Activated CD8-positive, alpha-beta T cell treated with anti-CD3 and anti-CD28 coated beads, Interleukin-2, amount 10 ng/mL, durations not matched to agents 7 days and 5 days (primary cell): ENCODE data around the gene STMN1. TPM values are rescaled to one million over a fixed set of nuclear protein-coding genes. Genes with fewer than 3 reads are reported as not detected.

Experiments
- ATAC-seq: fragments of 150-1000 bp; cut with Tn5 transposase; one replicate; pipeline ENCODE4 v1.10.0; 2021; ENCODE audit warnings: moderate library complexity
- CTCF ChIA-PET: fragments of 350-600 bp; sonication (Branson Sonifier 250); formaldehyde crosslinking; loops from one replicate; lab custom pipeline; 2021; ENCODE audit warnings: antibody characterized with exemption; lab: Charles Lee
- POLR2A ChIA-PET: fragments of 350-600 bp; sonication (Branson Sonifier 250); formaldehyde crosslinking; loops from one replicate; lab custom pipeline; 2021; ENCODE audit warnings: antibody characterized with exemption; lab: Charles Lee
- DNase-seq: peaks from one replicate; pipeline ENCODE4 v3.0.0-alpha.2; 2020
- H3K27ac Mint-ChIP-seq: one replicate; pipeline ENCODE4 v1.8.0; 2021; ENCODE audit warnings: mild to moderate bottlenecking, mixed read lengths
- H3K27me3 Mint-ChIP-seq: one replicate; pipeline ENCODE4 v1.8.0; 2021; ENCODE audit warnings: low read depth, mixed read lengths
- H3K36me3 Mint-ChIP-seq: one replicate; pipeline ENCODE4 v1.8.0; 2021; ENCODE audit warnings: low read depth, mixed read lengths
- H3K4me1 Mint-ChIP-seq: one replicate; pipeline ENCODE4 v1.8.0; 2021; ENCODE audit warnings: low read depth, mixed read lengths
- H3K4me3 Mint-ChIP-seq: one replicate; pipeline ENCODE4 v1.8.0; 2021; ENCODE audit warnings: mild to moderate bottlenecking, mixed read lengths
- H3K9me3 Mint-ChIP-seq: one replicate; pipeline ENCODE4 v1.8.0; 2022; ENCODE audit warnings: mixed read lengths; ENCODE audit not compliant: insufficient read depth
- total RNA-seq, 2 experiments: library from RNA; stranded (reverse); gene quantifications; one replicate each; pipeline ENCODE4 v1.2.3, GENCODE V29; 2021

The STMN1 gene
- total RNA-seq, 2 experiments from 2014 or later = 740 to 781 TPM

- ATAC-seq = no peak
- Mint-ChIP-seq H3K9me3 (no peaks in the 10 kb centered on the region), H3K36me3 (no peaks in the 10 kb centered on the region), H3K4me3 (no peak overlapping the region), H3K27ac (no peak overlapping the region), H3K27me3 (no peaks in the 10 kb centered on the region), H3K4me1 (peaks cover 6% of the 10 kb centered on the region)
- POLR2A ChIA-PET = no interaction called here
- CTCF ChIA-PET = interaction anchor here (1.1 kb wide), 1 partner anchor 8 kb away, joined by 3 read pairs; no protein-coding TSS in a partner anchor
- DNase-seq = no peak
These were observed 36.2 kb downstream of the STMN1 start for GRCh38 chr1:25869909-25870606.

GRCh38 chr1:25867210-25867991 is 38.8 kb downstream of the STMN1 start:
- H3K36me3 Mint-ChIP-seq = peaks cover 1% of the 10 kb centered on the region
- H3K4me1 Mint-ChIP-seq = no peaks in the 10 kb centered on the region
- no peak for DNase-seq
- H3K27ac Mint-ChIP-seq = no peak overlapping the region
- POLR2A ChIA-PET = no interaction called here
- ATAC-seq = no peak
- no peaks in the 10 kb centered on the region for H3K9me3 Mint-ChIP-seq
- CTCF ChIA-PET = no interaction called here
- H3K4me3 Mint-ChIP-seq = no peak overlapping the region
- H3K27me3 Mint-ChIP-seq = no peaks in the 10 kb centered on the region

- H3K27ac Mint-ChIP-seq = no peak overlapping the region
- no peaks in the 10 kb centered on the region for H3K9me3 Mint-ChIP-seq
- no peaks in the 10 kb centered on the region for H3K27me3 Mint-ChIP-seq
- peaks cover 3% of the 10 kb centered on the region for H3K4me1 Mint-ChIP-seq
- H3K4me3 Mint-ChIP-seq = no peak overlapping the region
- DNase-seq (no peak), ATAC-seq (no peak)
- POLR2A ChIA-PET = no interaction called here
- CTCF ChIA-PET = no interaction called here
- peaks cover 1% of the 10 kb centered on the region for H3K36me3 Mint-ChIP-seq
These were observed 39.9 kb downstream of the STMN1 start for GRCh38 chr1:25866288-25866687.

GRCh38 chr1:25864434-25864833 is 41.8 kb downstream of the STMN1 start:
- no peaks in the 10 kb centered on the region for H3K27me3 Mint-ChIP-seq
- H3K27ac Mint-ChIP-seq = no peak overlapping the region
- ChIA-PET POLR2A (interaction anchor here (0.6 to 0.7 kb wide), 2 partner anchors 41 to 664 kb away, joined by 3 read pairs; no protein-coding TSS in a partner anchor), CTCF (interaction anchor here (1.0 to 1.9 kb wide), 2 partner anchors 31 to 133 kb away, joined by 3 to 8 read pairs; partner anchors contain the start of gene PAFAH2)
- ATAC-seq (no peak), DNase-seq (no peak)
- H3K9me3 Mint-ChIP-seq = no peaks in the 10 kb centered on the region
- peaks cover 11% of the 10 kb centered on the region for H3K4me1 Mint-ChIP-seq
- no peak overlapping the region for H3K4me3 Mint-ChIP-seq
- H3K36me3 Mint-ChIP-seq = peaks cover 4% of the 10 kb centered on the region

GRCh38 chr1:25863486-25864262 is 42.5 kb downstream of the STMN1 start:
- H3K4me1 Mint-ChIP-seq = peaks cover 17% of the 10 kb centered on the region
- POLR2A ChIA-PET = interaction anchor here (0.6 kb wide), 1 partner anchor 665 kb away, joined by 3 read pairs; no protein-coding TSS in a partner anchor
- no peak overlapping the region for H3K27ac Mint-ChIP-seq
- H3K36me3 Mint-ChIP-seq = peaks cover 4% of the 10 kb centered on the region
- DNase-seq (no peak), ATAC-seq (no peak)
- CTCF ChIA-PET = no interaction called here
- H3K4me3 Mint-ChIP-seq = no peak overlapping the region
- no peaks in the 10 kb centered on the region for H3K27me3 Mint-ChIP-seq
- no peaks in the 10 kb centered on the region for H3K9me3 Mint-ChIP-seq

- DNase-seq (no peak), ATAC-seq (no peak)
- peaks cover 23% of the 10 kb centered on the region for H3K4me1 Mint-ChIP-seq
- H3K27ac Mint-ChIP-seq = peak overlapping the region; percentile 8
- H3K36me3 Mint-ChIP-seq = peaks cover 4% of the 10 kb centered on the region
- no peak overlapping the region for H3K4me3 Mint-ChIP-seq
- H3K27me3 Mint-ChIP-seq = no peaks in the 10 kb centered on the region
- ChIA-PET CTCF (interaction anchor here (1.2 kb wide), 1 partner anchor 7 kb away, joined by 3 read pairs; no protein-coding TSS in a partner anchor), POLR2A (no interaction called here)
- H3K9me3 Mint-ChIP-seq = no peaks in the 10 kb centered on the region
These were observed 43.3 kb downstream of the STMN1 start for GRCh38 chr1:25862785-25863485.

GRCh38 chr1:25861316-25862286 is 44.6 kb downstream of the STMN1 start:
- ChIA-PET POLR2A (no interaction called here), CTCF (interaction anchor here (1.2 kb wide), 2 partner anchors 9 to 136 kb away, joined by 3 to 4 read pairs; partner anchors contain the start of gene PAFAH2)
- Mint-ChIP-seq H3K36me3 (peaks cover 4% of the 10 kb centered on the region), H3K27me3 (no peaks in the 10 kb centered on the region), H3K4me3 (peak overlapping the region; percentile 38), H3K27ac (no peak overlapping the region), H3K4me1 (peaks cover 23% of the 10 kb centered on the region), H3K9me3 (no peaks in the 10 kb centered on the region)
- DNase-seq (no peak), ATAC-seq (no peak)

GRCh38 chr1:25858906-25859789 is 47.1 kb downstream of the STMN1 start, which contains the start of gene AUNIP:
TSS of gene AUNIP (minus strand) at chr1:25859457. CDS start at chr1:25859357, 100 bp downstream.
- peak; percentile 98 for ATAC-seq
- CTCF ChIA-PET = interaction anchor here (0.8 kb wide), 1 partner anchor 139 kb away, joined by 3 read pairs; the partner anchor contains the start of gene PAFAH2
- Mint-ChIP-seq H3K9me3 (no peaks in the 10 kb centered on the region), H3K36me3 (peaks cover 4% of the 10 kb centered on the region), H3K4me3 (peak within 1 kb of the TSS; percentile 91), H3K27ac (peak within 1 kb of the TSS; percentile 92), H3K27me3 (no peaks in the 10 kb centered on the region), H3K4me1 (peaks cover 27% of the 10 kb centered on the region)
- POLR2A ChIA-PET = interaction anchor here (0.7 kb wide), 1 partner anchor 68 kb away, joined by 3 read pairs; no protein-coding TSS in a partner anchor
- peak; percentile 91 for DNase-seq

- no peaks in the 10 kb centered on the region for H3K27me3 Mint-ChIP-seq
- no peak for DNase-seq
- peak overlapping the region; percentile 85 for H3K27ac Mint-ChIP-seq
- POLR2A ChIA-PET = interaction anchor here (0.7 kb wide), 2 partner anchors 38 to 67 kb away, joined by 3 read pairs; partner anchors contain the start of gene MTFR1L
- ATAC-seq = no peak
- peaks cover 4% of the 10 kb centered on the region for H3K36me3 Mint-ChIP-seq
- H3K4me1 Mint-ChIP-seq = peaks cover 27% of the 10 kb centered on the region
- peak overlapping the region; percentile 91 for H3K4me3 Mint-ChIP-seq
- no peaks in the 10 kb centered on the region for H3K9me3 Mint-ChIP-seq
- CTCF ChIA-PET = interaction anchor here (0.8 kb wide), 1 partner anchor 139 kb away, joined by 3 read pairs; the partner anchor contains the start of gene PAFAH2
These were observed 47.7 kb downstream of the STMN1 start for GRCh38 chr1:25858494-25858893.
